Measurements from ENCODE around the gene SCAF4. TPM values are rescaled to one million over a fixed set of nuclear protein-coding genes. Genes with fewer than 3 reads are reported as not detected.

The SCAF4 gene
- total RNA-seq, 1 experiment from 2014 or later, result 41.9 TPM

GRCh38 chr21:31707499-31707898 is 24.4 kb downstream of the SCAF4 start:
- Mint-ChIP-seq H3K27ac (ENCODE audit: low read depth, unreplicated experiment) (no peak overlapping the region), H3K4me1 (ENCODE audit: insufficient read depth, unreplicated experiment) (peaks cover 30% of the 10 kb centered on the region), H3K27me3 (ENCODE audit: insufficient read depth, unreplicated experiment) (no peaks in the 10 kb centered on the region), H3K9me3 (ENCODE audit: unreplicated experiment) (no peaks in the 10 kb centered on the region), H3K4me3 (ENCODE audit: unreplicated experiment) (no peak overlapping the region), H3K36me3 (ENCODE audit: insufficient read depth, unreplicated experiment) (peaks cover 22% of the 10 kb centered on the region)
- ChIA-PET CTCF (no interaction called here), POLR2A (no interaction called here)
- no TSS peak for BruUV-seq (replicated peaks)
- intact Hi-C loops (cut with micrococcal nuclease), result no loop called here
- TF ChIP-seq, protein P1, sequence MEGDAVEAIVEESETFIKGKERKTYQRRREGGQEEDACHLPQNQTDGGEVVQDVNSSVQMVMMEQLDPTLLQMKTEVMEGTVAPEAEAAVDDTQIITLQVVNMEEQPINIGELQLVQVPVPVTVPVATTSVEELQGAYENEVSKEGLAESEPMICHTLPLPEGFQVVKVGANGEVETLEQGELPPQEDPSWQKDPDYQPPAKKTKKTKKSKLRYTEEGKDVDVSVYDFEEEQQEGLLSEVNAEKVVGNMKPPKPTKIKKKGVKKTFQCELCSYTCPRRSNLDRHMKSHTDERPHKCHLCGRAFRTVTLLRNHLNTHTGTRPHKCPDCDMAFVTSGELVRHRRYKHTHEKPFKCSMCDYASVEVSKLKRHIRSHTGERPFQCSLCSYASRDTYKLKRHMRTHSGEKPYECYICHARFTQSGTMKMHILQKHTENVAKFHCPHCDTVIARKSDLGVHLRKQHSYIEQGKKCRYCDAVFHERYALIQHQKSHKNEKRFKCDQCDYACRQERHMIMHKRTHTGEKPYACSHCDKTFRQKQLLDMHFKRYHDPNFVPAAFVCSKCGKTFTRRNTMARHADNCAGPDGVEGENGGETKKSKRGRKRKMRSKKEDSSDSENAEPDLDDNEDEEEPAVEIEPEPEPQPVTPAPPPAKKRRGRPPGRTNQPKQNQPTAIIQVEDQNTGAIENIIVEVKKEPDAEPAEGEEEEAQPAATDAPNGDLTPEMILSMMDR (IDR thresholded peaks at IDR 0.05; ENCODE audit: unreplicated experiment), result no peak
- DNase-seq (ENCODE audit: unreplicated experiment), result peak; percentile 18

GRCh38 chr21:31706562-31706961 is 25.4 kb downstream of the SCAF4 start:
- DNase-seq (ENCODE audit: unreplicated experiment), result no peak
- Mint-ChIP-seq H3K27ac (ENCODE audit: low read depth, unreplicated experiment) (no peak overlapping the region), H3K27me3 (ENCODE audit: insufficient read depth, unreplicated experiment) (no peaks in the 10 kb centered on the region), H3K36me3 (ENCODE audit: insufficient read depth, unreplicated experiment) (peaks cover 31% of the 10 kb centered on the region), H3K9me3 (ENCODE audit: unreplicated experiment) (no peaks in the 10 kb centered on the region), H3K4me1 (ENCODE audit: insufficient read depth, unreplicated experiment) (peaks cover 30% of the 10 kb centered on the region), H3K4me3 (ENCODE audit: unreplicated experiment) (no peak overlapping the region)
- intact Hi-C loops (cut with micrococcal nuclease), result no loop called here
- CTCF ChIA-PET, result interaction anchor here (0.6 to 0.7 kb wide), 2 partner anchors 427 to 552 kb away, joined by 3 to 5 read pairs; no protein-coding TSS in a partner anchor
- TF ChIP-seq, protein P1 (IDR thresholded peaks at IDR 0.05; ENCODE audit: unreplicated experiment), result no peak
- POLR2A ChIA-PET, result interaction anchor here (0.8 kb wide), 1 partner anchor 11 kb away, joined by 3 read pairs; no protein-coding TSS in a partner anchor
- no TSS peak for BruUV-seq (replicated peaks)

GRCh38 chr21:31700040-31700439 is 31.9 kb downstream of the SCAF4 start:
- H3K27ac Mint-ChIP-seq (ENCODE audit: low read depth, unreplicated experiment), result peak overlapping the region; percentile 54
- no TSS peak for BruUV-seq (replicated peaks)
- POLR2A ChIA-PET, result interaction anchor here (0.7 kb wide), 1 partner anchor 592 kb away, joined by 4 read pairs; no protein-coding TSS in a partner anchor
- H3K9me3 Mint-ChIP-seq (ENCODE audit: unreplicated experiment), result no peaks in the 10 kb centered on the region
- H3K36me3 Mint-ChIP-seq (ENCODE audit: insufficient read depth, unreplicated experiment), result peaks cover 84% of the 10 kb centered on the region
- intact Hi-C loops (cut with micrococcal nuclease), result no loop called here
- H3K4me1 Mint-ChIP-seq (ENCODE audit: insufficient read depth, unreplicated experiment), result no peaks in the 10 kb centered on the region
- H3K27me3 Mint-ChIP-seq (ENCODE audit: insufficient read depth, unreplicated experiment), result no peaks in the 10 kb centered on the region
- CTCF ChIA-PET, result interaction anchor here (1.0 kb wide), 1 partner anchor 519 kb away, joined by 3 read pairs; no protein-coding TSS in a partner anchor
- H3K4me3 Mint-ChIP-seq (ENCODE audit: unreplicated experiment), result no peak overlapping the region
- DNase-seq (ENCODE audit: unreplicated experiment), result no peak
- TF ChIP-seq, protein P1 (IDR thresholded peaks at IDR 0.05; ENCODE audit: unreplicated experiment), result no peak

- BruUV-seq (replicated peaks), result no TSS peak
- ChIA-PET CTCF (interaction anchor here (0.6 kb wide), 1 partner anchor 438 kb away, joined by 4 read pairs; no protein-coding TSS in a partner anchor), POLR2A (interaction anchor here (1.3 kb wide), 1 partner anchor 10 kb away, joined by 5 read pairs; no protein-coding TSS in a partner anchor)
- intact Hi-C loops (cut with micrococcal nuclease), result no loop called here
- Mint-ChIP-seq H3K27ac (ENCODE audit: low read depth, unreplicated experiment) (peak overlapping the region; percentile 2), H3K4me1 (ENCODE audit: insufficient read depth, unreplicated experiment) (no peaks in the 10 kb centered on the region), H3K4me3 (ENCODE audit: unreplicated experiment) (no peak overlapping the region), H3K36me3 (ENCODE audit: insufficient read depth, unreplicated experiment) (peaks cover 84% of the 10 kb centered on the region), H3K9me3 (ENCODE audit: unreplicated experiment) (no peaks in the 10 kb centered on the region), H3K27me3 (ENCODE audit: insufficient read depth, unreplicated experiment) (no peaks in the 10 kb centered on the region)
- DNase-seq (ENCODE audit: unreplicated experiment), result no peak
- TF ChIP-seq, protein P1 (IDR thresholded peaks at IDR 0.05; ENCODE audit: unreplicated experiment), result no peak
Measured at GRCh38 chr21:31698461-31698860, 33.5 kb downstream of the SCAF4 start.
